Measurements from ENCODE around the gene PLAGL1. TPM values are rescaled to one million over a fixed set of nuclear protein-coding genes. Genes with fewer than 3 reads are reported as not detected.

PLAGL1 gene
- total RNA-seq, 4 donors from 2014 or later: 6.6 to 10.5 (median 7.4) TPM

DNA sequence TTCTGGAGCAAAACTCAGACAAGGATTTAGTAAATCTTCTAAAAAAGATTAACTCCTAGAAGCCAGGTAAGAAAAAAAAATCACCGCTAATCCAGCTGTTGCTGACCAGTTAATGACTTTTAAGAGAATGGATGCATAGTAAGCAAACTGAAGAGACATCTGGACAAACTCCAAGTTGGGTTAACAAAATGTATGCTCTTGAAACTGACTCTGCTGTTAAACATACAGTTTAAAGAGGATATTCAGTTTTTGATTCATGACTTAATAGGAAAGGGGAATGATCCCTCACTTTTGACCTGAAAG lies 70.4 kb downstream of the PLAGL1 start:
- no peak overlapping the region for H3K4me3 ChIP-seq (replicated peaks in 1 of 3)
- intact Hi-C loops (cut with DNase I): no loop called here
- no peaks in the 10 kb centered on the region for H3K27me3 ChIP-seq
- no peaks in the 10 kb centered on the region for H3K4me1 ChIP-seq
- no peak for DNase-seq
- TF ChIP-seq, protein P1, sequence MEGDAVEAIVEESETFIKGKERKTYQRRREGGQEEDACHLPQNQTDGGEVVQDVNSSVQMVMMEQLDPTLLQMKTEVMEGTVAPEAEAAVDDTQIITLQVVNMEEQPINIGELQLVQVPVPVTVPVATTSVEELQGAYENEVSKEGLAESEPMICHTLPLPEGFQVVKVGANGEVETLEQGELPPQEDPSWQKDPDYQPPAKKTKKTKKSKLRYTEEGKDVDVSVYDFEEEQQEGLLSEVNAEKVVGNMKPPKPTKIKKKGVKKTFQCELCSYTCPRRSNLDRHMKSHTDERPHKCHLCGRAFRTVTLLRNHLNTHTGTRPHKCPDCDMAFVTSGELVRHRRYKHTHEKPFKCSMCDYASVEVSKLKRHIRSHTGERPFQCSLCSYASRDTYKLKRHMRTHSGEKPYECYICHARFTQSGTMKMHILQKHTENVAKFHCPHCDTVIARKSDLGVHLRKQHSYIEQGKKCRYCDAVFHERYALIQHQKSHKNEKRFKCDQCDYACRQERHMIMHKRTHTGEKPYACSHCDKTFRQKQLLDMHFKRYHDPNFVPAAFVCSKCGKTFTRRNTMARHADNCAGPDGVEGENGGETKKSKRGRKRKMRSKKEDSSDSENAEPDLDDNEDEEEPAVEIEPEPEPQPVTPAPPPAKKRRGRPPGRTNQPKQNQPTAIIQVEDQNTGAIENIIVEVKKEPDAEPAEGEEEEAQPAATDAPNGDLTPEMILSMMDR (IDR thresholded peaks at IDR 0.05): no peak
- WGBS, 2 donors: 97 to 100% methylated on average over 1 of the region's 1 CpG
- H3K27ac ChIP-seq: no peak overlapping the region
- H3K9me3 ChIP-seq: no peaks in the 10 kb centered on the region
- no peaks in the 10 kb centered on the region for H3K36me3 ChIP-seq

DNA sequence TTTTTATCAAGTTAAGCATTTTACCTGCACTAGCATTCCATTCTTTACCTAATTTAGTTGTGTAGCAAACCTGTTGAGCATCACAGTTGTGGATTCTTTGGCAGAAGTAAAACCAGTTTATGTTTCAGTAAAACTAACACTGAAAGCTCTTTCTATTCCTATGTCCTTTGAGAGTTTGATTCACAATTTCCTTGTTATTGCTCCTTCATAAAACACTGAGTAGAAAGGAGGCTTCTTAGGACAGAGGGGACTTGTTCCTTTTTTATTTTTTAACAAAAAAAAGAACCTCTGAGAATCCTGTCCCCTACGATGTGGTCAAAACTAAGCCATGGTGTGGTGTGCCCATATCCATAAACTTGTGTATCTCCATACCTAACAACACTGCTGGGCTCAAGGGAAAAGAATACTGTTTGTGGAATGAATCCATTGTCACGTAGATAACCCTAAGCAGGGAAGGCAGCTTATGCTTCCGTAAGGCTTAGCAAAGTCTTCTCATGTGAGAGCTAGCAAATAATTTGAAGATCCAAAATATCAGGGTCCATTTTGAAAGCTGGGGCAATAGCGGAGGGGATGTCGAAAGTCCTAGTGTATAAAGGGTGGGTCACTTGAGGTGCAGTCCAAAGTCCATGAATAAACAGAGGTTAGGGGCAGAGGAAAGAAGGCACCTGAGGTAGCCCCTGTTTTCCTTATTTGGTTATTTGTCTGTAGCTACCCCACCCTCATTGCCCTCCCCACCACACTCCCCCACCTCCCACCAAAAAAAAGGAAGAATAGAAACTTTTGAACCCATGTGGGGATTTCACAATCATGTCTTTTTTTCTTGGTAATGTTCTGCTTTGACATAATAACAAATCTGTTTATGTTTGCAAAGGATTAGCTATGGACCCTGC lies 71.0 kb downstream of the PLAGL1 start:
- no peaks in the 10 kb centered on the region for H3K9me3 ChIP-seq
- no peaks in the 10 kb centered on the region for H3K36me3 ChIP-seq
- intact Hi-C loops (cut with DNase I): no loop called here
- 77 to 82% methylated on average over 5 of the region's 5 CpGs for WGBS, 2 donors
- TF ChIP-seq, protein P1 (IDR thresholded peaks at IDR 0.05): no peak
- TF ChIP-seq POLR2A (IDR thresholded peaks at IDR 0.05): no peak
- DNase-seq: no peak
- H3K4me3 ChIP-seq (replicated peaks in 1 of 3): no peak overlapping the region
- no peaks in the 10 kb centered on the region for H3K4me1 ChIP-seq
- no peaks in the 10 kb centered on the region for H3K27me3 ChIP-seq
- no peak overlapping the region for H3K27ac ChIP-seq

DNA sequence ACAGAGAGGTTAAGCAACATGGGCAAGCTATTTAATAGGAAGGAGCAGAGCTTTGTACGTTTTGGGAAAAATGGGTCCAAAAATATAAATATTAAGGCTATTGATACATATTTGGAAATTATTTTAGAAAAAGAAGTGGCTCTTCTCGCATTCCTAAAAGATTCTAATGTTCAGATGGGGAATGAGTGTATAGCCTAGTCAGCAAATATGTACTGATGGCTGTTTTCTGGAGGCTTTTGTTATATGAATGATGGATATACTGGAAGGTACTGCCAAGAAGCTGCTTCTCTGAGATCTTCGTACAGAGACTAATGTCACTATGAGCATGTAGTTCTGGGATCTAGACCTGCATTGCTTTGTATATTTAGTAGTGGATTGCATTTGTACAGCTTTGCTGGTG lies 71.7 kb downstream of the PLAGL1 start:
- H3K4me1 ChIP-seq: no peaks in the 10 kb centered on the region
- DNase-seq: no peak
- H3K36me3 ChIP-seq: no peaks in the 10 kb centered on the region
- intact Hi-C loops (cut with DNase I): no loop called here
- no peak overlapping the region for H3K27ac ChIP-seq
- H3K4me3 ChIP-seq (replicated peaks in 1 of 3): no peak overlapping the region
- WGBS, 2 donors: 83 to 93% methylated on average over 3 of the region's 3 CpGs
- H3K27me3 ChIP-seq: no peaks in the 10 kb centered on the region
- TF ChIP-seq, protein P1 (IDR thresholded peaks at IDR 0.05): no peak
- no peak for TF ChIP-seq POLR2A (IDR thresholded peaks at IDR 0.05)
- no peaks in the 10 kb centered on the region for H3K9me3 ChIP-seq

DNA sequence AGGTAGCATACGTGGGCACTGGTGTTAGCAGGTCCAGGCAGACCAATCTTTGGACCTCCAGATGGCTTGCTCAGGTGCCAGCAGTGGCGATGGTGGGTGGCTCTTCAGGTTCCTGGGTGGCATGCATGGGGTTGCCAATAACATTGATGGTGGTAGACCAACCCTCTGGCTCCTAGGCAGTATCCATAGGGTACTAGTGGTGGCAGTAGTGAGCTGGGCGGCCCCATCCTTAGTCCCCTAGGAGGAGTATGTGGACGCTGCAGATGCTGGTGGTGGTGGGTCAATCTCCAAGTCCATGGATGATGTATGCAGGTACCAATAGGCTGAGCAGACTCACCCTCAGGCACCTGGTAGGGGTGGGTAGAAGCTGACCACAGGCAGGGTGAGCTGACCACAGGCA lies 73.2 kb downstream of the PLAGL1 start:
- intact Hi-C loops (cut with DNase I): no loop called here
- Histone ChIP-seq H3K9me3 (no peaks in the 10 kb centered on the region), H3K4me1 (no peaks in the 10 kb centered on the region), H3K36me3 (no peaks in the 10 kb centered on the region), H3K4me3 (replicated peaks in 1 of 3) (no peak overlapping the region), H3K27me3 (no peaks in the 10 kb centered on the region), H3K27ac (no peak overlapping the region)
- no peak for DNase-seq
- WGBS, 2 donors: 100% methylated on average over 4 of the region's 4 CpGs; no CpG with 5 or more reads in 1 of the 2 donors
- TF ChIP-seq POLR2A (IDR thresholded peaks at IDR 0.05): no peak
- TF ChIP-seq, protein P1 (IDR thresholded peaks at IDR 0.05): no peak

DNA sequence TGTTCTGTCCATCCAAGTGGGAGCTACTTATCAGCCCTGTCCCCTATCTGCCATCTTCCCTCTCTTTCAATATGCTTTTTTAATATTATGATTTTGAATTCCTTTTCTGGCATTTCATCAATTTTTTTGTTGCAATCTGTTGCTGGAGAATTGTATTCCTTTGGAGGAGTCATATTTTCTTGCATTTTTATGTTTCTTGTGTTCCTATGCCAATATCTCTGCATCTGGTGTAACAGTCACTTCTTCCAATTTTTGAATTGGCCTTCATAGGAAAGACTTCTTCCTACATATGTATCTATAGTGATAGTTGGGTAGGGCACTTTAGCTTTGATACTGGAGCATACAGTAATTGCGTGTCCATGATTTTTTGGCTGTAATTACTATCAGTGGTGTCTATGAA lies 73.7 kb downstream of the PLAGL1 start:
- H3K9me3 ChIP-seq: no peaks in the 10 kb centered on the region
- no peak for TF ChIP-seq POLR2A (IDR thresholded peaks at IDR 0.05)
- TF ChIP-seq, protein P1 (IDR thresholded peaks at IDR 0.05): no peak
- H3K4me3 ChIP-seq (replicated peaks in 1 of 3): no peak overlapping the region
- no peak overlapping the region for H3K27ac ChIP-seq
- 92 to 100% methylated on average over 1 of the region's 1 CpG for WGBS, 2 donors
- no peaks in the 10 kb centered on the region for H3K27me3 ChIP-seq
- DNase-seq: no peak
- intact Hi-C loops (cut with DNase I): no loop called here
- no peaks in the 10 kb centered on the region for H3K36me3 ChIP-seq
- no peaks in the 10 kb centered on the region for H3K4me1 ChIP-seq
